Panc1 (cell line): Measurements from ENCODE around the gene ACOT4. TPM values are rescaled to one million over a fixed set of nuclear protein-coding genes. Genes with fewer than 3 reads are reported as not detected.

Source experiments
- ATAC-seq: fragments of 200-7000 bp; cut with Tn5 transposase; 2 replicates; pipeline ENCODE4 v1.9.1; 2020; ENCODE audit warnings: mild to moderate bottlenecking, moderate library complexity
- BruUV-seq: library from RNA; stranded (reverse); fragments of 400-500 nt; replicated peaks from 2 replicates; lab custom pipeline; 2021; lab: Mats Ljungman, UMichigan
- CTCF ChIA-PET: fragments of 300-600 bp; sonication (Branson Sonifier 250); formaldehyde crosslinking; loops from one replicate; lab custom pipeline; 2022; ENCODE audit warnings: antibody characterized with exemption; lab: Charles Lee
- POLR2A ChIA-PET: fragments of 300-600 bp; sonication (Branson Sonifier 250); formaldehyde crosslinking; loops from one replicate; lab custom pipeline; 2022; ENCODE audit warnings: antibody characterized with exemption; lab: Charles Lee
- DNase-seq: peaks from one replicate; pipeline ENCODE4 v3.0.0-alpha.2; 2010; ENCODE audit warnings: low read depth, low spot score
- H3K27ac ChIP-seq: 2 replicates; pipeline ENCODE4 v1.5.1; 2011; ENCODE audit warnings: mild to moderate bottlenecking, low read length, inconsistent platforms
- H3K27me3 ChIP-seq: fragments of 200-500 bp; sonication (Bioruptor generic); 2 replicates; pipeline ENCODE4 v1.6.0; 2014; ENCODE audit warnings: low read length, inconsistent platforms; ENCODE audit not compliant: control insufficient read depth, insufficient read depth
- H3K36me3 ChIP-seq: fragments of 200-500 bp; sonication (Bioruptor generic); 2 replicates; pipeline ENCODE4 v1.5.1; 2014; ENCODE audit warnings: inconsistent platforms, mild to moderate bottlenecking, low read length, moderate library complexity; ENCODE audit not compliant: control insufficient read depth, insufficient read depth
- H3K4me1 ChIP-seq: 2 replicates; pipeline ENCODE4 v1.5.1; 2011; ENCODE audit warnings: inconsistent platforms, mild to moderate bottlenecking, low read length, moderate library complexity; ENCODE audit not compliant: control insufficient read depth, insufficient read depth
- H3K4me3 ChIP-seq, 2 experiments: 2 replicates each; pipeline ENCODE4 v1.5.1; 2011 to 2012; ENCODE audit warnings: low read depth in 2 of 2, low read length in 2 of 2, mild to moderate bottlenecking in 2 of 2, inconsistent platforms in 1 of 2, moderate library complexity in 1 of 2
- H3K9me3 ChIP-seq: fragments of 200-500 bp; sonication (Bioruptor generic); 2 replicates; pipeline ENCODE4 v1.5.1; 2014; ENCODE audit warnings: low read depth, mild to moderate bottlenecking, inconsistent platforms, low read length, moderate library complexity; ENCODE audit not compliant: control insufficient read depth, insufficient read depth
- CTCF ChIP-seq: fragments of 450-650 bp; IDR thresholded peaks from 2 replicates; pipeline ENCODE4 v1.5.1; 2017; ENCODE audit warnings: mild to moderate bottlenecking
- POLR2AphosphoS5 ChIP-seq: IDR thresholded peaks from 2 replicates; pipeline ENCODE4 v1.6.1; 2012; ENCODE audit warnings: mild to moderate bottlenecking, low read depth, low read length, moderate library complexity
- REST ChIP-seq, 2 experiments: IDR thresholded peaks; 2 replicates each; pipeline ENCODE4 v1.6.1; 2011 to 2012; ENCODE audit warnings: low read depth in 2 of 2, control low read depth in 1 of 2, low read length in 1 of 2, mild to moderate bottlenecking in 1 of 2, moderate library complexity in 1 of 2; ENCODE audit not compliant: insufficient read depth in 1 of 2
- SIN3A ChIP-seq: IDR thresholded peaks from 2 replicates; pipeline ENCODE4 v1.6.1; 2012; ENCODE audit warnings: low read depth, mild to moderate bottlenecking, low read length, moderate library complexity, borderline replicate concordance; ENCODE audit not compliant: insufficient read depth
- TCF7L2 ChIP-seq: IDR thresholded peaks from 2 replicates; pipeline ENCODE4 v1.6.1; 2011; ENCODE audit warnings: mild to moderate bottlenecking, low read depth, low read length, inconsistent platforms
- in situ Hi-C: cut with HindIII; loops from 2 replicates; pipeline ENCODE4 v1.10.0; 2016; ENCODE audit warnings: low sequenced_read_pairs, low pct_unique_long_range_greater_than_20kb
- intact Hi-C: fragments of 100-400 bp; cut with micrococcal nuclease; formaldehyde crosslinking; loops from one replicate; pipeline ENCODE4 v1.10.0; 2022; ENCODE audit not compliant: unreplicated experiment
- total RNA-seq: library from RNA; stranded (reverse); gene quantifications from one replicate; pipeline ENCODE4 v1.2.1, GENCODE V29; 2021; ENCODE audit not compliant: unreplicated experiment

The ACOT4 gene
- total RNA-seq, 1 experiment from 2014 or later, result 2.7 TPM

GRCh38 chr14:73613419-73613963 is 21.8 kb downstream of the ACOT4 start:
- CTCF ChIA-PET, result interaction anchor here (0.7 kb wide), 1 partner anchor 21 kb away, joined by 3 read pairs; no protein-coding TSS in a partner anchor
- DNase-seq, result no peak
- TF ChIP-seq CTCF, result no peak
- TF ChIP-seq TCF7L2, result no peak
- TF ChIP-seq REST (IDR thresholded peaks at IDR 0.05; ENCODE audit: insufficient read depth in 1 of 2, low read depth in 2 of 2, low read length in 1 of 2), result no peak
- TF ChIP-seq POLR2AphosphoS5, result no peak
- TF ChIP-seq SIN3A, result no peak
- H3K9me3 ChIP-seq, result no peaks in the 10 kb centered on the region
- 0 out of 2 replicates have a peak, but pooled peaks cover 2% of the 10 kb centered on the region for H3K4me1 ChIP-seq
- BruUV-seq, result no TSS peak
- POLR2A ChIA-PET, result interaction anchor here (0.7 kb wide), 1 partner anchor 122 kb away, joined by 3 read pairs; no protein-coding TSS in a partner anchor
- no peaks in the 10 kb centered on the region for H3K27me3 ChIP-seq
- no peaks in the 10 kb centered on the region for H3K36me3 ChIP-seq
- in situ Hi-C loops (no loop called here), intact Hi-C loops (no loop called here)
- no peak overlapping the region for H3K27ac ChIP-seq
- H3K4me3 ChIP-seq, result peak overlapping the region; percentile 61; a peak in 3 of 4 replicates
- no peak for ATAC-seq

GRCh38 chr14:73616831-73617230 is 25.2 kb downstream of the ACOT4 start:
- ATAC-seq (no peak), DNase-seq (no peak)
- POLR2A ChIA-PET, result no interaction called here
- in situ Hi-C loops (no loop called here), intact Hi-C loops (no loop called here)
- Histone ChIP-seq H3K4me1 (0 out of 2 replicates have a peak, but pooled peaks cover 2% of the 10 kb centered on the region), H3K9me3 (no peaks in the 10 kb centered on the region), H3K27ac (no peak overlapping the region), H3K4me3 (no peak overlapping the region), H3K36me3 (no peaks in the 10 kb centered on the region), H3K27me3 (no peaks in the 10 kb centered on the region)
- TF ChIP-seq REST (IDR thresholded peaks at IDR 0.05; ENCODE audit: insufficient read depth in 1 of 2, low read depth in 2 of 2, low read length in 1 of 2) (no peak), TCF7L2 (no peak), POLR2AphosphoS5 (no peak), SIN3A (no peak), CTCF (no peak)
- CTCF ChIA-PET, result no interaction called here
- BruUV-seq, result no TSS peak
